HUES64 (cell line): ENCODE measurements around the gene SNX10.
A peak's percentile ranks its signal among the peaks of the same experiment; 100 is the strongest.

ENCODE experiments used
- H3K27ac ChIP-seq: 2 replicates; pipeline ENCODE4 v1.7.0; 2013; ENCODE audit warnings: low read depth, low read length, inconsistent platforms
- H3K27me3 ChIP-seq: 2 replicates; pipeline ENCODE4 v1.6.1; 2013; ENCODE audit warnings: mild to moderate bottlenecking, low read length; ENCODE audit not compliant: insufficient read depth
- H3K36me3 ChIP-seq: 2 replicates; pipeline ENCODE4 v1.6.1; 2013; ENCODE audit warnings: mild to moderate bottlenecking, low read length; ENCODE audit not compliant: insufficient read depth
- H3K4me1 ChIP-seq: 2 replicates; pipeline ENCODE4 v1.6.1; 2013; ENCODE audit warnings: mild to moderate bottlenecking, low read length, moderate library complexity; ENCODE audit not compliant: insufficient read depth
- H3K4me3 ChIP-seq: 2 replicates; pipeline ENCODE4 v1.5.1; 2013; ENCODE audit warnings: mild to moderate bottlenecking, low read length, moderate library complexity
- H3K9ac ChIP-seq: 2 replicates; pipeline ENCODE4 v1.6.1; 2013; ENCODE audit warnings: mild to moderate bottlenecking, low read depth, low read length
- H3K9me3 ChIP-seq: 2 replicates; pipeline ENCODE4 v1.6.1; 2013; ENCODE audit warnings: low read depth, low read length; ENCODE audit not compliant: insufficient read depth
- WGBS: fragments of 150-250, 120-280 bp; methylation state at CpG from one replicate; pipeline ENCODE4 v1.1.7; 2013; ENCODE audit warnings: missing lambda C conversion rate; 5-methylcytosine and 5-hydroxymethylcytosine counted together

SNX10 gene

DNA sequence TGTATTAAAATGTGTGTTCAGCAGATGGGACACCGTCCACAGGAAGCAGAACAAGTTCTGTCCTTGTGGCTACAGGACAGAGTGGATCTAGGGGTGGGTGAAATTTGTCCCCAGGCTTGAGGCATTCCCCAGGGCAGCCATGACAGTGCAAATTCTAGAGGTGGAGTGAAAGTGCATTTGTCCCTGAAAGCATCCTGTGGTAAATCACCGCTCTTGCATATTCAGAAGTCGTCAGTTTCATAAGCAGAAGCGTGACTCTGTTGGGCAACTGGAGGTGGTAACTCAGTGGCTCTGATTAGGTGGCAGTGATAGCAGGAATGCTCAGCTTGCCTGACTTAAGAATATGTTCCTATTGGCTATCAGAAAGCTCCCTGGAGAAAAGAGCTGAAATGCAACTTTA is 96.6 kb downstream of the SNX10 start:
- Histone ChIP-seq H3K9me3 (no peaks in the 10 kb centered on the region), H3K9ac (no peak overlapping the region), H3K4me1 (peaks cover 10% of the 10 kb centered on the region), H3K4me3 (no peak overlapping the region), H3K27me3 (no peaks in the 10 kb centered on the region), H3K27ac (no peak overlapping the region), H3K36me3 (no peaks in the 10 kb centered on the region)
- WGBS = 84% methylated on average over 4 of the region's 4 CpGs

DNA sequence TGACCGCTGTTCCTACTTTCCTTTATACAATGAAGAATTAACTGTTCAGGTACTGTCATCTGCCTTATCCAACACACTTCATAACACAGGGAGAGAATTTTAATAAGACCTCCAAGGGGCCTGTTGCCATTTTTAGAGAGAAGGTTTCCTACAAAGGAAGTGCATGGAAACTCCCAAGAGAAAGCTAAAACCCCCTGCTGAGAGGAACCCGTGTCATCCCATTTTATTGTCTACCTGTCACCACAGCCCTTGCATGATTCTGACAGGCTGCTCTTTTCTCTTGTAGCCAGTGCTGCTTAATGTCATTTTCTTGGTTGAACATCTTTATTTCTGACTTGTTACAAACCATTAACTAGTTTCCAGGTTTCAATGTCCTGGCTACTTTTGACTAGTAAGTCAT is 98.4 kb downstream of the SNX10 start:
- Histone ChIP-seq H3K27me3 (no peaks in the 10 kb centered on the region), H3K4me3 (no peak overlapping the region), H3K9ac (no peak overlapping the region), H3K27ac (no peak overlapping the region), H3K9me3 (no peaks in the 10 kb centered on the region), H3K36me3 (no peaks in the 10 kb centered on the region), H3K4me1 (peaks cover 10% of the 10 kb centered on the region)
- WGBS = 70% methylated on average over 2 of the region's 2 CpGs

- H3K36me3 ChIP-seq = no peaks in the 10 kb centered on the region
- no peak overlapping the region for H3K4me3 ChIP-seq
- no peaks in the 10 kb centered on the region for H3K9me3 ChIP-seq
- peaks cover 11% of the 10 kb centered on the region for H3K4me1 ChIP-seq
- no peak overlapping the region for H3K27ac ChIP-seq
- 94% methylated on average over 3 of the region's 3 CpGs for WGBS
- no peak overlapping the region for H3K9ac ChIP-seq
- H3K27me3 ChIP-seq = no peaks in the 10 kb centered on the region; the same call in 1 of the 2 replicates
These were observed 102.2 kb downstream of the SNX10 start for GRCh38 chr7:26393818-26394217.

GRCh38 chr7:26397332-26397731 is 105.7 kb downstream of the SNX10 start:
- Histone ChIP-seq H3K4me3 (no peak overlapping the region), H3K9ac (no peak overlapping the region), H3K9me3 (no peaks in the 10 kb centered on the region), H3K36me3 (no peaks in the 10 kb centered on the region), H3K27ac (no peak overlapping the region), H3K4me1 (peaks cover 17% of the 10 kb centered on the region), H3K27me3 (no peaks in the 10 kb centered on the region; the same call in 1 of the 2 replicates)
- 32% methylated on average over 7 of the region's 7 CpGs for WGBS

DNA sequence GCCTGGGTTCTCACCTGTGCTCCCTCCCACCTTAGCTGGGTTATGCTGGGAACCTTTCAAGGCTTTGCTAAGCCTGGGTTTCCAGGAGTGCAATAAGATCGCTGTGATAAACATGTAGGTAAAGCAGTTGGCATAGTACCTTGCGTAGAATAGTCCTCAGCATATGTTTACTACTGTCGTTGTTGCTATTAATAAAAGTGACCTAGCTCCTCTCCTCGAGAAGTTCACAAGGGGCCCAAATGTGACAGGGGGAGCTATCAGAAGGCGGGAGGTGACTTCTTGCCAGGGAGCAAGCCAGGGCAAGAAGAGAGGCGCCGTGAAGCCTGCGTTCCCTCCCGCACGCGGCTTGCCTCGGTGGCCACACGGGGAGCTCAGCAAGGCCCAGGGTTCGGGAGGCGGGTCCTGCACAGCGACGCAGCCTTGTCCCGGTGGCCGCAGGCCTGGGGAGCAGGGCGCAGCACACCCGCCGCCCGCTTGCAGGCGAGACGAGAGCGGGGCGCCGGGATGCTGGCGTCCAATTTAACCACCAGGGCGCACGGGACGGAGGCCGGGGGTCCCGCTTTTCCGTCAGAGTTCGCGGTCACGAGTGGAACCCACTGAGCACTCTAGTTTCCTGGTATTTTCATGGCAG is 106.2 kb downstream of the SNX10 start:
- H3K9me3 ChIP-seq = no peaks in the 10 kb centered on the region
- peak overlapping the region; percentile 7; the same call in 1 of the 2 replicates for H3K27ac ChIP-seq
- no peaks in the 10 kb centered on the region for H3K36me3 ChIP-seq
- peak overlapping the region; percentile 82 for H3K4me3 ChIP-seq
- H3K9ac ChIP-seq = peak overlapping the region; percentile 92
- H3K27me3 ChIP-seq = no peaks in the 10 kb centered on the region; the same call in 1 of the 2 replicates
- H3K4me1 ChIP-seq = peaks cover 17% of the 10 kb centered on the region
- whole genome bisulfite sequencing = 7% methylated on average over 38 of the region's 38 CpGs

- WGBS = 1% methylated on average over 36 of the region's 36 CpGs
- no peaks in the 10 kb centered on the region for H3K36me3 ChIP-seq
- H3K4me1 ChIP-seq = peaks cover 17% of the 10 kb centered on the region
- no peaks in the 10 kb centered on the region for H3K9me3 ChIP-seq
- H3K27me3 ChIP-seq = no peaks in the 10 kb centered on the region; the same call in 1 of the 2 replicates
- peak overlapping the region; percentile 82 for H3K4me3 ChIP-seq
- H3K27ac ChIP-seq = peak overlapping the region; percentile 81
- peak overlapping the region; percentile 92 for H3K9ac ChIP-seq
These were observed 106.7 kb downstream of the SNX10 start for GRCh38 chr7:26398427-26398755.

- Histone ChIP-seq H3K9me3 (no peaks in the 10 kb centered on the region), H3K9ac (peak overlapping the region; percentile 92), H3K27me3 (no peaks in the 10 kb centered on the region; the same call in 1 of the 2 replicates), H3K4me1 (peaks cover 17% of the 10 kb centered on the region), H3K27ac (peak overlapping the region; percentile 81), H3K4me3 (peak overlapping the region; percentile 82), H3K36me3 (no peaks in the 10 kb centered on the region)
- 3% methylated on average over 52 of the region's 52 CpGs for WGBS
These were observed 107.3 kb downstream of the SNX10 start for GRCh38 chr7:26398756-26399509.

- H3K36me3 ChIP-seq = no peaks in the 10 kb centered on the region
- no peaks in the 10 kb centered on the region; the same call in 1 of the 2 replicates for H3K27me3 ChIP-seq
- H3K4me3 ChIP-seq = peak overlapping the region; percentile 82
- H3K9ac ChIP-seq = no peak overlapping the region
- no peak overlapping the region for H3K27ac ChIP-seq
- no peaks in the 10 kb centered on the region for H3K9me3 ChIP-seq
- peaks cover 25% of the 10 kb centered on the region for H3K4me1 ChIP-seq
- WGBS = 100% methylated on average over 1 of the region's 1 CpG
These were observed 108.1 kb downstream of the SNX10 start for GRCh38 chr7:26399736-26400135.

DNA sequence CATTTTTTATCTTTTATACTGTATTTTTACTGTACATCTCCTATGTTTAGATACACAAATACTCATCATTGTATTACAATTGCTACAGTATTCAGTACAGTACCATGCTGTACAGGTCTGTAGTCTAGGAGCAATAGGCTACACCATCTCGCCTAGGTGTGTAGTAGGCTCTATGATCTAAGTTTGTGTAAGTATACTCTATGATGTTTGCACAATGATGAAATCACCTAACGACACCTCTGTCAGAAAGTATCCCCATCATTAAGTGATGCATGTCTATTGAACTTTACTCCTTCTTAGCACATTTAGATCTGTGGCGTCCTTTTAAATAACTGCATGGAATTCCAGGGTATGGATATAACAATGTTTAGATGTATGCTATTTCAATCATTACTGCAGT is 112.0 kb downstream of the SNX10 start:
- Histone ChIP-seq H3K36me3 (no peaks in the 10 kb centered on the region), H3K27me3 (no peaks in the 10 kb centered on the region), H3K9ac (no peak overlapping the region), H3K4me1 (peaks cover 14% of the 10 kb centered on the region), H3K27ac (no peak overlapping the region), H3K4me3 (no peak overlapping the region), H3K9me3 (no peaks in the 10 kb centered on the region)
- 95% methylated on average over 2 of the region's 3 CpGs for WGBS

GRCh38 chr7:26404189-26404996 is 112.7 kb downstream of the SNX10 start:
- Histone ChIP-seq H3K9ac (no peak overlapping the region), H3K4me3 (no peak overlapping the region), H3K4me1 (peaks cover 13% of the 10 kb centered on the region), H3K9me3 (no peaks in the 10 kb centered on the region), H3K27me3 (no peaks in the 10 kb centered on the region), H3K36me3 (no peaks in the 10 kb centered on the region), H3K27ac (no peak overlapping the region)
- WGBS = 91% methylated on average over 10 of the region's 10 CpGs

- H3K27me3 ChIP-seq = no peaks in the 10 kb centered on the region
- no peak overlapping the region for H3K9ac ChIP-seq
- H3K36me3 ChIP-seq = no peaks in the 10 kb centered on the region
- no peaks in the 10 kb centered on the region for H3K9me3 ChIP-seq
- WGBS = 89% methylated on average over 2 of the region's 2 CpGs
- no peak overlapping the region for H3K27ac ChIP-seq
- H3K4me3 ChIP-seq = no peak overlapping the region
- peaks cover 8% of the 10 kb centered on the region; the same call in 1 of the 2 replicates for H3K4me1 ChIP-seq
These were observed 114.8 kb downstream of the SNX10 start for GRCh38 chr7:26406433-26406832.
